Chondrocyte (in vitro differentiated cells): ENCODE measurements around the gene CCNI. TPM values are rescaled to one million over a fixed set of nuclear protein-coding genes. Genes with fewer than 3 reads are reported as not detected.
"Not testable (repeated sequence)": the region's sequence is repeated elsewhere in the genome, so short reads cannot be mapped to it uniquely, and the experiment has no call there.

ENCODE experiments used
- DNase-seq: peaks from one replicate; pipeline ENCODE4 v3.0.0; 2021; ENCODE audit warnings: mixed read lengths, low spot score
- H3K27ac Mint-ChIP-seq: one replicate; pipeline ENCODE4 v1.8.0; 2021; ENCODE audit warnings: mild to moderate bottlenecking, moderate library complexity, mixed read lengths; ENCODE audit not compliant: unreplicated experiment
- H3K27me3 Mint-ChIP-seq: 2 replicates; pipeline ENCODE4 v1.8.0; 2021; ENCODE audit warnings: low read depth, mixed read lengths
- H3K36me3 Mint-ChIP-seq: 2 replicates; pipeline ENCODE4 v1.8.0; 2021; ENCODE audit warnings: low read depth, mixed read lengths
- H3K4me1 Mint-ChIP-seq: 2 replicates; pipeline ENCODE4 v1.8.0; 2021; ENCODE audit warnings: low read depth, mild to moderate bottlenecking, mixed read lengths
- H3K4me3 Mint-ChIP-seq: one replicate; pipeline ENCODE4 v1.8.0; 2021; ENCODE audit warnings: mild to moderate bottlenecking, moderate library complexity, mixed read lengths; ENCODE audit not compliant: unreplicated experiment
- H3K9me3 Mint-ChIP-seq: 2 replicates; pipeline ENCODE4 v1.8.0; 2021; ENCODE audit warnings: low read depth, mixed read lengths
- CTCF ChIP-seq: fragments of 200-600 bp; sonication (generic); IDR thresholded peaks from 2 replicates; pipeline ENCODE4 v1.5.0; 2021; ENCODE audit warnings: antibody characterized with exemption, mild to moderate bottlenecking, moderate library complexity
- total RNA-seq: library from RNA; stranded (reverse); gene quantifications from 3 replicates; pipeline ENCODE4 v1.2.1, GENCODE V29; 2021

Gene CCNI
- total RNA-seq, 1 donor from 2014 or later, result 220 TPM

DNA sequence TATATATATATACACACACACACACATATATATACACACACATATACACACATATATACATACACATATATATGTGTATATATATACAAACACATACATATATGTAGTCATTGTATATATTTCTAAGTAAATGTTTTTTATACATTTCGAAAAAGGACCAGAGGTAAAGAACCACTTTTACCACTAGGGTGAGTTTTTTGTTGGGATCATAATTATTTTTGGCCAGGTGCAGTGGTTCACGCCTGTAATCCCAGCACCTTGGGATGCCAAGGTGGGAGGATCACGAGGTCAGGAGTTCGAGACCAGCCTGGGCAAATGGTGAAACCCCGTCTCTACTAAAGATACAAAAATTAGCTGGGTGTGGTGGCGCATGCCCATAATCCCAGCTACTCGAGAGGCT is 46.0 kb downstream of the CCNI start:
- Mint-ChIP-seq H3K36me3 (peaks cover 62% of the 10 kb centered on the region), H3K27ac (peak overlapping the region; percentile 41), H3K4me1 (peaks cover 39% of the 10 kb centered on the region)
- DNase-seq, H3K4me3 Mint-ChIP-seq, H3K9me3 Mint-ChIP-seq, H3K27me3 Mint-ChIP-seq: not testable (repeated sequence)
- peak; percentile 39 for TF ChIP-seq CTCF

DNA sequence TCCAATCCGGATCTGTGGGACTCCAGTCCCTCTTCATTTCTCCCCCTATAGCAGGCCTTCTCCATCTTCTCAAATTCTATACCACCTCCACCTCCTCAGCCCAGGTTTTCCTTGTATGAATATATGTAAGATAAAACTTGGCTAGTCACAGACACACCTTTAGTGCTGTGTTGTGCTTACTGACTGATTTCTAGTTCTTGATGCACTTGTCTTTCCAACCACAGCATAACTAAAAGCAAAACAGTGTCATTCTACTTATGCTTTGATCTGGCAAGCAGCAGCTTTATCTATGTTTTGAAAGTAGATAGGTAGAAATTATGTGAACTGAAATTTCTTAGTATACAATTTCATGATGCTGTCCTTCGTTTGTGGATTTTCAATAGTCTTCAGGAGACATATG is 47.5 kb downstream of the CCNI start:
- Mint-ChIP-seq H3K9me3 (no peaks in the 10 kb centered on the region), H3K4me1 (peaks cover 36% of the 10 kb centered on the region), H3K36me3 (peaks cover 71% of the 10 kb centered on the region), H3K27ac (peak overlapping the region; percentile 60), H3K27me3 (no peaks in the 10 kb centered on the region), H3K4me3 (no peak overlapping the region)
- TF ChIP-seq CTCF, result no peak
- no peak for DNase-seq

DNA sequence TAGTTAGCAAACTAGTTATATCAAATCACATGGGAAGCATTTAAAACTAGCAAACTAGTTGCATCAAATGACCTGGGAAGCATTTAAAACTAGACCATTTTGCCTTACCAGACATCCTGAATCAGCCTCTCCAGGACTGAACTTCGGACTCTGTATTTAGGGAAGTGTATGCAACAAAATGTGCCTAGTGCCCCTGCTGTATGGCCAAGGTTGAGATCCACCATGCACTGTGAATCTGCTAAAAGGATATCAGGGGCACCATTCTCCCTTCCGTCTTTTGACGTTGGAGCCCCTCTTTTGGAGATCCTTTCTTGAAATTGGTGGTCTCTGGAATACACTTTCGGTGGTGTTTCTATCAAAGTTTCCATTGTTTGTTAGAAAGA is 49.5 kb downstream of the CCNI start:
- H3K4me1 Mint-ChIP-seq, result peaks cover 37% of the 10 kb centered on the region
- DNase-seq, result no peak
- H3K36me3 Mint-ChIP-seq, result peaks cover 71% of the 10 kb centered on the region
- peak overlapping the region; percentile 33 for H3K27ac Mint-ChIP-seq
- no peaks in the 10 kb centered on the region for H3K27me3 Mint-ChIP-seq
- no peaks in the 10 kb centered on the region for H3K9me3 Mint-ChIP-seq
- no peak overlapping the region for H3K4me3 Mint-ChIP-seq
- no peak for TF ChIP-seq CTCF

- no peak for TF ChIP-seq CTCF
Measured at GRCh38 chr4:77025643-77026321, 50.0 kb downstream of the CCNI start.

DNA sequence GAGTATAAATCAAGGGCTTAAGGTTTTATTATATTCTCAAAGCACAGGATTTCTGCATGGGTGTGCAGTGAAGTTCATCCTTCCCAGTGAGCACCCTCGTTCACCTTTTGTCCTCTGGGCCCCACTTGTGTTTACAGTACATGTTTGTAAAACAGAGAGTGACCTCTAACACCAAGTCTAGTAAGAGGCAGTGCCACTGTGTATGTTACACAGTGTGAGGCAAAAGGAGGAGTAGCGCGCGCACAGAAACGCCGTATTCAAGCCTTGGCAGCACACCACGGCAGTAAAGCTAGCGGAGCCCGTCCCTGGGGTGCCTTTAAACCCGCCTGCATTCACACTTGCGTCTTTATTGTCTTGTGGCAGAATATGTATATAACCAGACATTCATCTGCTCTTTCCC is 51.9 kb downstream of the CCNI start:
- H3K4me3 Mint-ChIP-seq, result no peak overlapping the region
- H3K4me1 Mint-ChIP-seq, result peaks cover 55% of the 10 kb centered on the region
- TF ChIP-seq CTCF, result no peak
- no peaks in the 10 kb centered on the region for H3K9me3 Mint-ChIP-seq
- no peaks in the 10 kb centered on the region for H3K27me3 Mint-ChIP-seq
- peaks cover 78% of the 10 kb centered on the region for H3K36me3 Mint-ChIP-seq
- DNase-seq, result no peak
- H3K27ac Mint-ChIP-seq, result peak overlapping the region; percentile 68

More at GRCh38 chr4:77025643-77026321, 50.0 kb downstream of the CCNI start:
- DNase-seq, result no peak
- H3K36me3 Mint-ChIP-seq, result peaks cover 73% of the 10 kb centered on the region
- H3K4me1 Mint-ChIP-seq, result peaks cover 39% of the 10 kb centered on the region
- no peaks in the 10 kb centered on the region for H3K9me3 Mint-ChIP-seq
- H3K4me3 Mint-ChIP-seq, result no peak overlapping the region
- peak overlapping the region; percentile 33 for H3K27ac Mint-ChIP-seq
- H3K27me3 Mint-ChIP-seq, result no peaks in the 10 kb centered on the region
